Right cardiac atrium (tissue), 5 donors: Measurements from ENCODE around the gene CCDC78. TPM values are rescaled to one million over a fixed set of nuclear protein-coding genes. Genes with fewer than 3 reads are reported as not detected.
"Not testable (repeated sequence)": the region's sequence is repeated elsewhere in the genome, so short reads cannot be mapped to it uniquely, and the experiment has no call there.

Experiments used
- ATAC-seq, 2 donors: fragments of 200-7000 bp; cut with Tn5 transposase; one replicate each; pipeline versions ENCODE4 v1.8.0 to v1.9.1; 2020; ENCODE audit warnings: moderate library complexity in 2 of 2, mild to moderate bottlenecking in 1 of 2
- DNase-seq, 3 donors: peaks; one replicate each; pipeline ENCODE4 v3.0.0-alpha.2; 2020
- H3K27ac ChIP-seq: one replicate; pipeline ENCODE4 v1.5.1; 2013; ENCODE audit warnings: mild to moderate bottlenecking, low read length, control low read depth, moderate library complexity
- H3K27me3 ChIP-seq: one replicate; pipeline ENCODE4 v1.6.1; 2013; ENCODE audit not compliant: control insufficient read depth, insufficient read depth
- H3K4me1 ChIP-seq: one replicate; pipeline ENCODE4 v1.6.1; 2013; ENCODE audit warnings: low read length; ENCODE audit not compliant: control insufficient read depth, insufficient read depth
- H3K4me3 ChIP-seq: one replicate; pipeline ENCODE4 v1.5.1; 2013; ENCODE audit warnings: low read length, control low read depth
- H3K9me3 ChIP-seq: one replicate; pipeline ENCODE4 v1.6.1; 2013; ENCODE audit warnings: low read length; ENCODE audit not compliant: control insufficient read depth
- WGBS: extraction: QIAGEN DNeasy Blood & Tissue Kit; methylation state at CpG from one replicate; pipeline ENCODE4 v1.1.7; 2013; 5-methylcytosine and 5-hydroxymethylcytosine counted together
- intact Hi-C, 4 donors: fragments of 100-400 bp; cut with DNase I; formaldehyde crosslinking; loops; one replicate each; pipeline versions ENCODE4 v1.11.0 to v1.14.0; 2022 to 2023
- polyA plus RNA-seq: library from polyadenylated mRNA; stranded (reverse); fragments of 200-250 nt; gene quantifications from one replicate; pipeline ENCODE4 v1.2.3, GENCODE V29; 2013
- total RNA-seq, 4 donors: library from RNA; stranded (reverse); fragmentation: NEBNext Ultra II Directional; extraction: Animal tissue kit (Norgen Biotek cat#: 25700); gene quantifications; one replicate each; pipeline ENCODE4 v1.2.1, GENCODE V29; 2021
- donor health status: healthy with polysubstance abuse.
- donor health status: DM: no; HTN: yes; CAD: no.
- donor health status: DM: no; HTN: no; CAD: no.
- donor health status: DM: no; HTN: yes; CAD: no; lungs with severe emphysema.
- donor health status: DM: yes; HTN: yes; CAD: no.

CCDC78 gene
- total and polyA plus RNA-seq, 5 donors, result 0.36 to 0.97 (median 0.44) TPM; not detected in 1

DNA sequence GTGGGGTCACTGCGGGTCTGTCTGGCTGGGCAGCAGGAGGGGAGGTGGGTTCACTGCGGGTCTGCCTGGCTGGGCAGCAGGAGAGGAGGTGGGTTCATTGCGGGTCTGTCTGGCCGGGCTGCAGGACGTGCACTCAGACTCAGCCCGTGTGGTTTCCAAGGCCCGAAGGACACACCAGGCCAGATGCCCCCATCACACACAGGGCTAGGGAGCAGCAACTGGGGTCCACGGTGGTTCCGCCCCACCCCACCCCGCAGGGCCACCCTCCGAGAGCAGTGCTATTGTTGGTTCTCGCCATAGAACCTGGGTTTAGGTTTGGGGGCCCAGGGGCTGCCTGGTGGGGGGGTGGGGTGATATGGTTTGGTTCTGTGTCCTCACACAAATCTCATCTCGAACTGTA, 20.4 kb upstream of the CCDC78 start:
- no peaks in the 10 kb centered on the region for H3K27me3 ChIP-seq
- intact Hi-C loops, result no loop called here
- ATAC-seq, result no peak
- no peaks in the 10 kb centered on the region for H3K4me1 ChIP-seq
- H3K27ac ChIP-seq, result no peak overlapping the region
- DNase-seq, result no peak
- H3K4me3 ChIP-seq, result no peak overlapping the region
- WGBS, result 77% methylated on average over 13 of the region's 13 CpGs
- no peaks in the 10 kb centered on the region for H3K9me3 ChIP-seq

DNA sequence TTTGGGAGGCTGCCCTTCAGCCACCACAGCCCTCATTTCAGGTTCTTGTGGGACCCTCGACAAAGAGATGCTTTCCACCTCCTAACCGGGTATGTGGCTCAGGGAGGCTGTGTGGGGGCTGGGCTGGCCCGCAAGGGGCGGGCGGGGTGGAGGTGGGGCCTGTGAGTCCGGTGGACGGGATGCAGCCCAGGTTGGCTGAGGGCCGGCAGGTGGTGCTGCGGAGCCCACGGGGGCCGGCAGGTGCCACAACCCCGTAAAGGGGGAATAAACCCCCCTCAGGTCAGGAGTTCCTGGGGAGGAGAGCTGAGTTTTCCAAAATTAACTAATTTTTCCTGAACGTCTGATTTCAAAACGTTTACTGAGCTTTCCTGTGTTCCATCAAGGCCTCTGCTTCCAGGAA, 19.5 kb upstream of the CCDC78 start:
- DNase-seq (peak in 1 of 3 donors; percentile 40), ATAC-seq (no peak)
- Histone ChIP-seq H3K4me3 (no peak overlapping the region), H3K4me1 (no peaks in the 10 kb centered on the region), H3K9me3 (no peaks in the 10 kb centered on the region), H3K27ac (no peak overlapping the region), H3K27me3 (no peaks in the 10 kb centered on the region)
- 4% methylated on average over 14 of the region's 14 CpGs for WGBS
- intact Hi-C loops, result no loop called here

DNA sequence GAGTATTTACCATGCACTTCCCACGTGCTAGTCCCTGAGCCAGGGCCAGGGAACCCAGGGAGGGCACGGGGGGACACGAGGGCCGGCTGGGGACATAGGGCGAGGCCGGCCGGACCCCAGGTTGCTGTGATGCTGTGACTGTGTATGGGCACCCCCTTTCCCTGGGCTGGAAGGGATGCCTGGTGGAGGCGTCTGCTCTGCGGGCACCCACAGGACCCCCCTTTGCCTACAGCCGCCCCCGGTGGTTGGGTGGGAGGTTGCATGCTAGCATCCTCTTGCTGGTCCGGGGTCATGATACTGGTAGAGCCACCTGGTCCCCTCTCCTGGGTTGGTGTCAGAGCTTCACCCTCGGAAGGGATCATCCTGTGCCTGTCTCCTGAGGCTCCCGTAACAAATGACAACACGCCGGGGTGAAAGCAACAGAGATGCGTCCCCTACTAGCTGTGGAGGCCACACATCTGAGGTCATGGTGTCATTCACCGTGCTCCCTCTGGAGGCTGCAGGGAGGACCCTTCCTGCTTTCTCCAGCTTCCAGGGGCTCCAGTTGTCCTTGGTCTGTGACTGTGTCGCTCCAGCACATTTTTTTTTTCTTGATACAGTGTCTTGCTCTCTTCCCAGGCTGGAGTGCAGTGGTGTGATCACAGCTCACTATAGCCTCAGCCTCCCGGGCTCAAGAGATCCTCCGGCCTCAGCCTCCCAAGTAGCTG, 17.7 kb upstream of the CCDC78 start:
- Histone ChIP-seq H3K4me3 (no peak overlapping the region), H3K4me1 (no peaks in the 10 kb centered on the region), H3K9me3 (no peaks in the 10 kb centered on the region), H3K27me3 (no peaks in the 10 kb centered on the region), H3K27ac (no peak overlapping the region)
- DNase-seq, result peak in 1 of 3 donors; percentile 47
- intact Hi-C loops, result no loop called here
- no peak for ATAC-seq
- 76% methylated on average over 21 of the region's 21 CpGs for WGBS

DNA sequence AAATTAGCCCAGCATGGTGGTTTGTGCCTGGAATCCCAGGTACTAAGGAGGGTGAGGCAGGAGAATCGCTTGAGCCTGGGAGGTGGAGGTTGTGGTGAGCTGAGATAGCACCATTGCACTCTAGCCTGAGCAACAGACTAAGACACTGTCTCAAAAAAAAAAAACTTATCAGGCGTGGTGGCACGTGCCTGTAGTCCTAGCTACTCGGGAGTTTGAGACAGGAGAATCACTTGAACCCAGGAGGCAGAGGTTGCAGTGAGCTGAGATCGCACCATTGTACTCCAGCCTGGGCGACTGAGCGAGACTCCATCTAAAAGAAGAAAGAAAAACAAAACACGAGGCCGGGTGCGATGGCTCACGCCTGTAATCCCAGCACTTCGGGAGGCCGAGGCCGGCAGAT, 16.7 kb upstream of the CCDC78 start:
- H3K27ac ChIP-seq, H3K9me3 ChIP-seq, H3K27me3 ChIP-seq, H3K4me1 ChIP-seq, ATAC-seq, H3K4me3 ChIP-seq, intact Hi-C loops: not testable (repeated sequence)
- WGBS, result 76% methylated on average over 14 of the region's 14 CpGs
- DNase-seq, result peak in 1 of 3 donors; percentile 30

- intact Hi-C loops, result no loop called here
- no peaks in the 10 kb centered on the region for H3K27me3 ChIP-seq
- 86% methylated on average over 15 of the region's 15 CpGs for WGBS
- H3K4me3 ChIP-seq, result no peak overlapping the region
- H3K4me1 ChIP-seq, result no peaks in the 10 kb centered on the region
- no peak overlapping the region for H3K27ac ChIP-seq
- H3K9me3 ChIP-seq, result no peaks in the 10 kb centered on the region
- ATAC-seq (no peak), DNase-seq (peak in 1 of 3 donors; percentile 46)
Observed at GRCh38 chr16:741986-742629, 15.9 kb upstream of the CCDC78 start.

DNA sequence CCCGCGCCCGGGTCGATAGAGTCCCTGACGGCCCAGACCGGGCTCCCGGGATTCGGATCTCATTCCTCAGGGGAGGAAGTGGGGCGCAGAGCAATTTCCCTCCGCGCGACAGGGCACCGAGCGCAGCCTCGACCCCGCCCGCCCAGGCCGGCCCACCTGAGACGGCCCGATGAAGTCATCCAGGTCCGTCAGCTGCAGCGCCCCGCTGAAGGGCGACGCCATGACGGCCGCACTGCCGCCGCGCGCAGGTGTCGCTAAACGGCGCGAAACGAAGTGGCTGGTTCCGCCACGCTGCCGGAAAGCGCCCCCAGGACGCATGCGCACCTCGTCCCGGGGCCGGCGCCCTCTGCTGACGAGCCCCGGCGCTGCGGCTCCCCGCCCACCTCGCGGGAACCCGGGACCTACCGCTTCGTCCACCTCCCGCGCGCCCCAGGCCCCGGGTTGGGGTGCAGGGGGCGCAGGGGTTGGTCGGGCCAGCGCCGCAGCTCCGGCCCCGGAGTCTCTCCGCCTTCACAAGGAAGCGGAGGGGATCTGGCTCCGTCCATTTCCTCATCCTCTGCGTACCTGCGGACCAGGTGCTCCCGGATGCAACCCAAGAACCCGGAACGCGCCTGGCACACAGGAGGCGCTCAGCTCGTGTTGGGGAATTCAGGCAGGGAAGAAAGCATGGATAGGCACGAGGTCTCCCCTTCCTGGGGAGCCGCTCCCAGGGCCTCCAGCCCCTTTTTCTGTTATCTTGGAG, 14.7 kb upstream of the CCDC78 start, which contains the start of gene CIAO3:
Gene CIAO3 (minus strand): TSS at position 234 of the 742 bp plus-strand sequence. CDS start 12 bp downstream, at position 222.
- intact Hi-C loops, result no loop called here
- Histone ChIP-seq H3K4me3 (peak within 1 kb of the TSS; percentile 84), H3K27me3 (no peaks in the 10 kb centered on the region), H3K9me3 (no peaks in the 10 kb centered on the region), H3K4me1 (no peaks in the 10 kb centered on the region), H3K27ac (peak within 1 kb of the TSS; percentile 20)
- DNase-seq, result peak; percentile 88 to 96 (median 95)
- peak; percentile 89 to 92 for ATAC-seq
- 1% methylated on average over 79 of the region's 79 CpGs for WGBS

DNA sequence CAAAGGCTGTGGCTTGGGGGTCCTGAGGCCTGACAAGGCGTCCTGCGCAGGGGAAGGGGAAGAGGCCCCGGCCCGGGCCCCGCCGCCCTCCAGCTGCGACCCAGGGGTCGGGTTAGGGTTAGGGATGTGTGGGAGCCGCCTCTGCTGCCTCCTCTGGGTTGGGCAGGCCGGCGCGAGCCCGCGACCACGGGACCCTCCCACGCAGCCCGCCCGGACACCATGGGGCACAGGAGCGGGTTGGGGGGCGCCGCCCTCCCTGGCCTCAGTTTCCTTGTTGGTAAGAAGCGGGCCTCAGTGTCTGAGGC, 14.2 kb upstream of the CCDC78 start:
- H3K27me3 ChIP-seq, result no peaks in the 10 kb centered on the region
- ATAC-seq (peak; percentile 31 to 53), DNase-seq (no peak)
- 0% methylated on average over 22 of the region's 22 CpGs for WGBS
- peak overlapping the region; percentile 84 for H3K4me3 ChIP-seq
- no peaks in the 10 kb centered on the region for H3K9me3 ChIP-seq
- intact Hi-C loops, result no loop called here
- no peaks in the 10 kb centered on the region for H3K4me1 ChIP-seq
- peak overlapping the region; percentile 20 for H3K27ac ChIP-seq

GRCh38 chr16:739560-740458, 13.6 kb upstream of the CCDC78 start:
- peak in 1 of 2 donors; percentile 1 for ATAC-seq
- Histone ChIP-seq H3K27me3 (no peaks in the 10 kb centered on the region), H3K4me1 (no peaks in the 10 kb centered on the region), H3K4me3 (peak overlapping the region; percentile 84), H3K27ac (no peak overlapping the region), H3K9me3 (no peaks in the 10 kb centered on the region)
- peak in 1 of 3 donors; percentile 54 for DNase-seq
- intact Hi-C loops, result no loop called here
- 45% methylated on average over 38 of the region's 38 CpGs for WGBS

GRCh38 chr16:736936-737481, 10.8 kb upstream of the CCDC78 start:
- H3K9me3 ChIP-seq, result no peaks in the 10 kb centered on the region
- no peaks in the 10 kb centered on the region for H3K27me3 ChIP-seq
- H3K27ac ChIP-seq, result no peak overlapping the region
- no peaks in the 10 kb centered on the region for H3K4me1 ChIP-seq
- no peak overlapping the region for H3K4me3 ChIP-seq
- DNase-seq (peak in 1 of 3 donors; percentile 37), ATAC-seq (no peak)
- intact Hi-C loops, result no loop called here
- whole genome bisulfite sequencing, result 94% methylated on average over 29 of the region's 29 CpGs

DNA sequence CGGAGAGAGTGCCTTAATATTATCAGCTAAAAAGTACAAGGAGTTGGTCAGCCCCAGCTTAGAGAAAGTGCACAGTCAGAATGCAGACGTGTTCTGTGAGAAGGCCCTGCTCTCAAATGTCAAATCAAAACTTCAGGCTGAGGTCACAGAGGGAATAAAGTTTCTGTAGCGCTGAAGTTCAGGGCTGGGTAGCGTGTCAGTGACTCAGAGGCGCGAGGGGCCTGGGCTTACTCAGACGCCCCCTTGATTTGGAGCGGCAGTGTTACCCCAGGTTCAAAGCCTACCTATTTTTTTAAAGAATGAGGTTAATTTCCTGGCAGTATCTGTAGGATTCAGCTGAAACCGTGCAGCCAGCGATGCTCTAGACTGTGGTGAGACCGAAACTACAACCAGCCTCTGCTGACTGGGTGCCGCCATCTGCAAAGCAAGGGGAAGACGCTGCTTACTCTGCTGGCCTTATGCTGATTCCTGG, 9.8 kb upstream of the CCDC78 start:
- intact Hi-C loops, result no loop called here
- H3K4me1 ChIP-seq, result no peaks in the 10 kb centered on the region
- H3K27ac ChIP-seq, result no peak overlapping the region
- H3K9me3 ChIP-seq, result no peaks in the 10 kb centered on the region
- 90% methylated on average over 13 of the region's 13 CpGs for WGBS
- ATAC-seq, result no peak
- H3K27me3 ChIP-seq, result no peaks in the 10 kb centered on the region
- DNase-seq, result no peak
- no peak overlapping the region for H3K4me3 ChIP-seq
